Muscle of leg (tissue), 11 donors: ENCODE measurements around the gene CLCN5. TPM values are rescaled to one million over a fixed set of nuclear protein-coding genes. Genes with fewer than 3 reads are reported as not detected.

Source experiments
- DNase-seq: peaks from one replicate; pipeline ENCODE4 v3.0.0; 2013
- H3K27ac ChIP-seq: one replicate; pipeline ENCODE4 v1.5.1; 2013; ENCODE audit warnings: mild to moderate bottlenecking, low read length, control low read depth
- H3K27me3 ChIP-seq: one replicate; pipeline ENCODE4 v1.6.1; 2013; ENCODE audit warnings: low read length; ENCODE audit not compliant: control insufficient read depth, insufficient read depth
- H3K36me3 ChIP-seq: one replicate; pipeline ENCODE4 v1.6.1; 2013; ENCODE audit warnings: low read length; ENCODE audit not compliant: control insufficient read depth, insufficient read depth
- H3K4me1 ChIP-seq: one replicate; pipeline ENCODE4 v1.6.1; 2013; ENCODE audit warnings: low read length; ENCODE audit not compliant: control insufficient read depth, insufficient read depth
- H3K4me3 ChIP-seq: one replicate; pipeline ENCODE4 v1.5.1; 2013; ENCODE audit warnings: low read length, control low read depth
- H3K9me3 ChIP-seq: replicated peaks from 2 replicates; pipeline ENCODE4 v1.6.1; 2013; ENCODE audit warnings: low read depth, low read length; ENCODE audit not compliant: control insufficient read depth
- WGBS: methylation state at CpG from one replicate; pipeline ENCODE4 v1.1.5; 2013; ENCODE audit warnings: missing lambda C conversion rate; ENCODE audit not compliant: insufficient coverage; 5-methylcytosine and 5-hydroxymethylcytosine counted together
- polyA plus RNA-seq, 8 donors: library from polyadenylated mRNA; unstranded; fragments of 120-200 nt; gene quantifications; one replicate each; pipeline versions ENCODE4 v1.2.1 to v1.2.3, GENCODE V29; 2013; ENCODE audit warnings: inconsistent platforms in 1 of 8, low replicate concordance in 1 of 8; ENCODE audit not compliant: insufficient read length in 8 of 8, insufficient read depth in 1 of 8
- total RNA-seq: library from RNA; stranded (reverse); fragments of 120-200 nt; gene quantifications from one replicate; pipeline ENCODE4 v1.2.4, GENCODE V29; 2013

Gene CLCN5
- total and polyA plus RNA-seq, 9 donors, result 70.4 to 107 (median 85.3) TPM

GRCh38 chrX:49884290-49884862, 38.0 kb upstream of the CLCN5 start:
- H3K27me3 ChIP-seq, result peaks cover 24% of the 10 kb centered on the region
- peak; percentile 38 for DNase-seq
- H3K4me3 ChIP-seq, result no peak overlapping the region
- WGBS, result 42% methylated on average over 7 of the region's 7 CpGs
- H3K9me3 ChIP-seq, result no peaks in the 10 kb centered on the region
- no peak overlapping the region for H3K27ac ChIP-seq
- peaks cover 5% of the 10 kb centered on the region for H3K4me1 ChIP-seq
- H3K36me3 ChIP-seq, result no peaks in the 10 kb centered on the region

DNA sequence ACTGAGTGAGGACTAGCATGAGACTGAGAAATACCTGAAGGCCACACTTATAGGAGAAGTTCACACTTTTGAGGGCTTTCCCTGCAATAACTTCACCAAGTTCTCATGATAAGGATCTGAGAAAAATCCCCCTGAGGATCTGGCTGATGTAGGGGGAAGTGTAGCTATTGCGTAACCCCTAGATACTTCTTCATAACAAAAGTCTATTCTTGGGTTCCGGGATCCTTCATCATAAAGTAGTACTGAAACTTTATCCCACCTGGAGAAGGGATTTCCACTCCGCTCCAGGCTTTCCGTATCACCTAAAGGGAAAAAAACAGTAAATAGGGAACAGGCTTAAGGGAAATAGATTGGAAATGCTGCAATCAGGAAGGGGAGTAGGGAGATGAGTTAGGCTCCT, 29.9 kb upstream of the CLCN5 start:
- no CpG with 5 or more reads among the region's 4 CpGs for WGBS
- Histone ChIP-seq H3K36me3 (no peaks in the 10 kb centered on the region), H3K4me3 (no peak overlapping the region), H3K9me3 (peaks cover 2% of the 10 kb centered on the region), H3K27ac (no peak overlapping the region), H3K4me1 (no peaks in the 10 kb centered on the region), H3K27me3 (peaks cover 10% of the 10 kb centered on the region)
- DNase-seq, result no peak

- H3K27ac ChIP-seq, result no peak overlapping the region
- H3K4me3 ChIP-seq, result no peak overlapping the region
- peaks cover 4% of the 10 kb centered on the region for H3K9me3 ChIP-seq
- H3K27me3 ChIP-seq, result peaks cover 15% of the 10 kb centered on the region
- H3K4me1 ChIP-seq, result no peaks in the 10 kb centered on the region
- H3K36me3 ChIP-seq, result no peaks in the 10 kb centered on the region
- DNase-seq, result no peak
- no CpG with 5 or more reads among the region's 4 CpGs for WGBS
Measured at GRCh38 chrX:49896951-49897350, 25.4 kb upstream of the CLCN5 start.

DNA sequence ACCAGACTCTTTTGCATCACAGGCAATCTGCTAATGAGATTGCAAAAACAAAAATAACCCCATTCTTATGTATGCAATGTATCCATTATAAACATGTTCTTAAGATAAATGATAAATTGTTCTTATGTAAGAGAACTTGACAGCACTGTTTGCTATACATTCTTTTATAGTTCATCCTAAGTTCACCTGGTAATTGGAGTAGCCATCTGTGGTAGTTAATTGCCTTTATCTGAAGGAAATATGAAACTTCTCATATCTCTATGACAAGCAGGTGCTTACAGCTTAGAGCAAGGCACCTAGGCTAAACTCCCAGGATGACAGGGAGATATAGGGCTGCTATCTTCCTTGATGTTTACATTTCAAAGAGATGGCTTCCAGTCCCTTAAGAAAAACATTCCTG, 21.3 kb upstream of the CLCN5 start:
- Histone ChIP-seq H3K36me3 (no peaks in the 10 kb centered on the region), H3K27ac (no peak overlapping the region)
- no peak for DNase-seq

DNA sequence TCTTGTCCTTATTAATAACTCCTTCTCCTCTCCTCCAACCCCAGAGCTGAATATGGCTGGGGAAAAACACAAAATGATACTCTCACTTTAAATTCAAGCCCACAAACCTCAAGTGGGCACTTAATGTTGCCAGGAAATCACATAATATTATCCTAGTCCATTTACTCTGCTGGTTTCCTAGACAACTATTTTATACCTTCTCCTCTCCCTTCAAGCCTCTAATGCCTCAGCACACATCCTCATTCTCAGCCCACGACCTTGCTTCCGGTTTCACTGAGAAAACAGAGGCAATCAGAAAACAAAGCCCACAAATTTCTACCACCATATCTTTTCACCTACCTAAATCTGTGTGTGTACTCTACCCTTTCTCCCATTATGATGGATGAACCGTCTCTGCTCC, 12.1 kb upstream of the CLCN5 start:
- 21% methylated on average over 3 of the region's 3 CpGs for WGBS
- Histone ChIP-seq H3K36me3 (no peaks in the 10 kb centered on the region), H3K4me3 (no peak overlapping the region), H3K9me3 (no peaks in the 10 kb centered on the region), H3K27ac (no peak overlapping the region), H3K4me1 (no peaks in the 10 kb centered on the region), H3K27me3 (peaks cover 22% of the 10 kb centered on the region)
- DNase-seq, result no peak

More for the DNA sequence above, 21.3 kb upstream of the CLCN5 start:
- H3K4me1 ChIP-seq, result no peaks in the 10 kb centered on the region
- H3K9me3 ChIP-seq, result peaks cover 4% of the 10 kb centered on the region
- H3K27me3 ChIP-seq, result peaks cover 12% of the 10 kb centered on the region
- no peak overlapping the region for H3K4me3 ChIP-seq

- peaks cover 22% of the 10 kb centered on the region for H3K27me3 ChIP-seq
- H3K27ac ChIP-seq, result no peak overlapping the region
- H3K4me1 ChIP-seq, result no peaks in the 10 kb centered on the region
- WGBS, result 58% methylated on average over 2 of the region's 3 CpGs
- no peaks in the 10 kb centered on the region for H3K9me3 ChIP-seq
- no peak overlapping the region for H3K4me3 ChIP-seq
- no peak for DNase-seq
- no peaks in the 10 kb centered on the region for H3K36me3 ChIP-seq
Measured at GRCh38 chrX:49912086-49912485, 10.3 kb upstream of the CLCN5 start.

- WGBS, result 61% methylated on average over 3 of the region's 3 CpGs
- Histone ChIP-seq H3K4me3 (no peak overlapping the region), H3K36me3 (no peaks in the 10 kb centered on the region), H3K4me1 (no peaks in the 10 kb centered on the region), H3K9me3 (no peaks in the 10 kb centered on the region), H3K27ac (no peak overlapping the region), H3K27me3 (peaks cover 21% of the 10 kb centered on the region)
- no peak for DNase-seq
Measured at GRCh38 chrX:49912861-49913260, 9.5 kb upstream of the CLCN5 start.

- H3K27ac ChIP-seq, result no peak overlapping the region
- no peak overlapping the region for H3K4me3 ChIP-seq
- peak; percentile 75 for DNase-seq
- no peaks in the 10 kb centered on the region for H3K4me1 ChIP-seq
- peaks cover 23% of the 10 kb centered on the region for H3K27me3 ChIP-seq
- H3K9me3 ChIP-seq, result no peaks in the 10 kb centered on the region
- WGBS, result 65% methylated on average over 4 of the region's 8 CpGs
- H3K36me3 ChIP-seq, result no peaks in the 10 kb centered on the region
Measured at GRCh38 chrX:49915361-49916222, 6.8 kb upstream of the CLCN5 start.

DNA sequence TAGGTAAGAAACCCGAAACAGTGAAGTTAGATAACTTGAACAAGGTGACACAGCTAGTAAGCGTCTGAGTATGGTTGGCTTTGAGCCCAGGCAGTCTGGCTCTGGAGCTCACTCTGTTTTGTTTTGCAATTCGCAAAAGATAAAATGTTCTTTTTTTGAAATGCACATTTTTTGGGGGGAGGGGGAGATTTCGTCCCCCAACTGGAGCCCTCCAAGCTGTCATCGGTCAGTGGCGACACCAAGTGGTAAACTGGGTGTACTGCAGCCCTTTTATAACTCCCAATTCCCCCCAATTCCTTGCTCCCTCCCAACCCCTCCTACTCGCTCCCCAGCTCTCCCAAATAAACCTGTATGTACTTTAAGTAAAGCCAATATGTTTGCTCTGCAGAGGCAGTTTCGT, 2.8 kb upstream of the CLCN5 start:
- DNase-seq, result peak; percentile 55
- Histone ChIP-seq H3K27me3 (peaks cover 23% of the 10 kb centered on the region), H3K4me3 (no peak overlapping the region), H3K9me3 (no peaks in the 10 kb centered on the region), H3K4me1 (no peaks in the 10 kb centered on the region), H3K36me3 (no peaks in the 10 kb centered on the region), H3K27ac (no peak overlapping the region)
- no CpG with 5 or more reads among the region's 8 CpGs for WGBS

- H3K36me3 ChIP-seq, result no peaks in the 10 kb centered on the region
- peaks cover 23% of the 10 kb centered on the region for H3K27me3 ChIP-seq
- DNase-seq, result no peak
- H3K27ac ChIP-seq, result no peak overlapping the region
- H3K4me3 ChIP-seq, result no peak overlapping the region
- no CpG with 5 or more reads among the region's 2 CpGs for WGBS
- H3K4me1 ChIP-seq, result no peaks in the 10 kb centered on the region
- no peaks in the 10 kb centered on the region for H3K9me3 ChIP-seq
Measured at GRCh38 chrX:49921109-49921508, 1.3 kb upstream of the CLCN5 start.
